Peyer's patch (tissue), 4 donors: Measurements from ENCODE around the gene PFN2. TPM values are rescaled to one million over a fixed set of nuclear protein-coding genes. Genes with fewer than 3 reads are reported as not detected.

Source experiments
- DNase-seq, 3 donors: peaks; one replicate each; pipeline ENCODE4 v3.0.0-alpha.2; 2017 to 2019
- H3K27ac ChIP-seq, 4 donors: fragments of 200-600 bp; sonication (generic); one replicate each; pipeline ENCODE4 v1.5.1; 2016 to 2019
- H3K27me3 ChIP-seq, 2 donors: fragments of 200-600 bp; sonication (generic); one replicate each; pipeline ENCODE4 v1.5.1; 2019
- H3K36me3 ChIP-seq, 3 donors: fragments of 200-600 bp; sonication (generic); one replicate each; pipeline ENCODE4 v1.5.1; 2016 to 2019
- H3K4me1 ChIP-seq, 4 donors: fragments of 200-600 bp; sonication (generic); one replicate each; pipeline ENCODE4 v1.5.1; 2016 to 2019
- H3K4me3 ChIP-seq, 4 donors: fragments of 200-600 bp; sonication (generic); 1 replicate in 3 of 4; 2 replicates in 1 of 4; pipeline ENCODE4 v1.5.1; 2016 to 2019; ENCODE audit warnings: mild to moderate bottlenecking in 1 of 4
- H3K9me3 ChIP-seq, 4 donors: fragments of 200-600 bp; sonication (generic); one replicate each; pipeline ENCODE4 v1.5.1; 2016 to 2019; ENCODE audit warnings: mild to moderate bottlenecking in 1 of 4
- POLR2A ChIP-seq, 2 donors: fragments of 450-650 bp; IDR thresholded peaks; one replicate each; pipeline ENCODE4 v1.5.1; 2017; ENCODE audit warnings: antibody characterized with exemption in 2 of 2, mild to moderate bottlenecking in 2 of 2, moderate library complexity in 2 of 2
- total RNA-seq, 4 donors: library from RNA; depleted of rRNA; stranded (reverse); fragments of >200 nt; gene quantifications; one replicate each; pipeline ENCODE4 v1.1.0, GENCODE V29; 2016
- TF ChIP-seq, protein P1 (sequence below), 6 experiments: fragments of 450-650 bp in 4 of 6; fragments of 200-600 bp in 2 of 6; sonication (generic) in 1 of 6; IDR thresholded peaks; one replicate each; pipeline ENCODE4 v1.5.1; 2017 to 2019; ENCODE audit warnings: antibody characterized with exemption in 6 of 6, mild to moderate bottlenecking in 3 of 6, moderate library complexity in 1 of 6

Gene PFN2
- total RNA-seq, 4 donors from 2014 or later, result 39.6 to 69.6 (median 60.9) TPM

GRCh38 chr3:150005243-150006112 is 34.8 kb upstream of the PFN2 start:
- H3K27ac ChIP-seq, result no peak overlapping the region

DNA sequence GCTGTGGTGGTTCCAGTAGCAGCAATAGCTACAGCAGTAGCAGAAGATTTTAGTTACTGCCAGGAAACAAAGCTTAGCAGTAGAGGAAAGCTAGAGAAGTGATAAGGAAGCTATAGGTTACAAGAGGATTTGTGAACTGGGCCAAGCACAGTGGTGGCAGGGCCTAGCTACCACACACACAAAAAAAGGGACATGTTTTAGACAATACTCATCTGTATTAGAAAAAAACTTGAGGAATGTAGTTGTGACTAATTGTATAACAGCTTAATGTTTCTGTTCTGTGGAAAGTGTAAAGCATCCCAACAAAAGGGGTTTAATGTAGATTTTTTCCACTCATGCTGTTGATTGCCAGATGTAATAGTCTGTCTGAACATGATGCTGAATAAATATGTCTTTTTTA is 29.9 kb upstream of the PFN2 start:
- H3K9me3 ChIP-seq, result no peaks in the 10 kb centered on the region
- H3K4me1 ChIP-seq, result no peaks in the 10 kb centered on the region
- H3K27me3 ChIP-seq, result no peaks in the 10 kb centered on the region
- no peak for TF ChIP-seq POLR2A (IDR thresholded peaks at IDR 0.05)
- TF ChIP-seq, protein P1, sequence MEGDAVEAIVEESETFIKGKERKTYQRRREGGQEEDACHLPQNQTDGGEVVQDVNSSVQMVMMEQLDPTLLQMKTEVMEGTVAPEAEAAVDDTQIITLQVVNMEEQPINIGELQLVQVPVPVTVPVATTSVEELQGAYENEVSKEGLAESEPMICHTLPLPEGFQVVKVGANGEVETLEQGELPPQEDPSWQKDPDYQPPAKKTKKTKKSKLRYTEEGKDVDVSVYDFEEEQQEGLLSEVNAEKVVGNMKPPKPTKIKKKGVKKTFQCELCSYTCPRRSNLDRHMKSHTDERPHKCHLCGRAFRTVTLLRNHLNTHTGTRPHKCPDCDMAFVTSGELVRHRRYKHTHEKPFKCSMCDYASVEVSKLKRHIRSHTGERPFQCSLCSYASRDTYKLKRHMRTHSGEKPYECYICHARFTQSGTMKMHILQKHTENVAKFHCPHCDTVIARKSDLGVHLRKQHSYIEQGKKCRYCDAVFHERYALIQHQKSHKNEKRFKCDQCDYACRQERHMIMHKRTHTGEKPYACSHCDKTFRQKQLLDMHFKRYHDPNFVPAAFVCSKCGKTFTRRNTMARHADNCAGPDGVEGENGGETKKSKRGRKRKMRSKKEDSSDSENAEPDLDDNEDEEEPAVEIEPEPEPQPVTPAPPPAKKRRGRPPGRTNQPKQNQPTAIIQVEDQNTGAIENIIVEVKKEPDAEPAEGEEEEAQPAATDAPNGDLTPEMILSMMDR (IDR thresholded peaks at IDR 0.05), result no peak
- no peaks in the 10 kb centered on the region for H3K36me3 ChIP-seq
- no peak overlapping the region for H3K4me3 ChIP-seq
- DNase-seq, result no peak
- H3K27ac ChIP-seq, result no peak overlapping the region

More at GRCh38 chr3:150005243-150006112, 34.8 kb upstream of the PFN2 start:
- no peak overlapping the region for H3K4me3 ChIP-seq
- H3K36me3 ChIP-seq, result no peaks in the 10 kb centered on the region
- DNase-seq, result no peak
- H3K9me3 ChIP-seq, result no peaks in the 10 kb centered on the region
- H3K27me3 ChIP-seq, result no peaks in the 10 kb centered on the region
- H3K4me1 ChIP-seq, result no peaks in the 10 kb centered on the region
- TF ChIP-seq, protein P1 (IDR thresholded peaks at IDR 0.05), result no peak
- TF ChIP-seq POLR2A (IDR thresholded peaks at IDR 0.05), result no peak

- no peak for TF ChIP-seq POLR2A (IDR thresholded peaks at IDR 0.05)
- TF ChIP-seq, protein P1 (IDR thresholded peaks at IDR 0.05), result no peak
- Histone ChIP-seq H3K27me3 (no peaks in the 10 kb centered on the region), H3K4me3 (no peak overlapping the region), H3K4me1 (no peaks in the 10 kb centered on the region), H3K36me3 (no peaks in the 10 kb centered on the region), H3K9me3 (peaks cover 0 to 5% (median 0%) of the 10 kb centered on the region in 4 donors), H3K27ac (no peak overlapping the region)
- DNase-seq, result no peak
These were observed 28.7 kb upstream of the PFN2 start for GRCh38 chr3:149999421-149999820.

DNA sequence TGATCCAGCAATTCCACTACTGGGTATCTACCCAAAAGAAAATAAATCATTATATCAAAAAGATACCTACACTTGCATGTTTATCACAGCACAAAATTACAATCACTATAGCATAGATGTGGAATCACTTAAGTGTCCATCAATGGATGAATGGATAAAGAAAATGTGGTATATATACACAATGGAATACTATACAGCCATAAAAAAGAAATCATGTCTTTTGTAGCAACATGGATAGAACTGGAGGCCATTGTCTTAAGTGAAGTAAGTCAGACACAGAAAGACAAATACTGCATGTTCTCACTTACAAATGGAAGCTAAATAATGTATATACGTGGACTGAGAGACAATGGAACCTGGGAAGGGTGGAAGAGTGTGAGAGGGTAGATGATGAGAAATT is 28.3 kb upstream of the PFN2 start:
- no peak for DNase-seq
- Histone ChIP-seq H3K4me3 (no peak overlapping the region), H3K36me3 (no peaks in the 10 kb centered on the region), H3K9me3 (peaks cover 0 to 8% (median 0%) of the 10 kb centered on the region in 4 donors), H3K27me3 (no peaks in the 10 kb centered on the region), H3K27ac (no peak overlapping the region), H3K4me1 (no peaks in the 10 kb centered on the region)
- TF ChIP-seq, protein P1 (IDR thresholded peaks at IDR 0.05), result no peak
- TF ChIP-seq POLR2A (IDR thresholded peaks at IDR 0.05), result no peak

DNA sequence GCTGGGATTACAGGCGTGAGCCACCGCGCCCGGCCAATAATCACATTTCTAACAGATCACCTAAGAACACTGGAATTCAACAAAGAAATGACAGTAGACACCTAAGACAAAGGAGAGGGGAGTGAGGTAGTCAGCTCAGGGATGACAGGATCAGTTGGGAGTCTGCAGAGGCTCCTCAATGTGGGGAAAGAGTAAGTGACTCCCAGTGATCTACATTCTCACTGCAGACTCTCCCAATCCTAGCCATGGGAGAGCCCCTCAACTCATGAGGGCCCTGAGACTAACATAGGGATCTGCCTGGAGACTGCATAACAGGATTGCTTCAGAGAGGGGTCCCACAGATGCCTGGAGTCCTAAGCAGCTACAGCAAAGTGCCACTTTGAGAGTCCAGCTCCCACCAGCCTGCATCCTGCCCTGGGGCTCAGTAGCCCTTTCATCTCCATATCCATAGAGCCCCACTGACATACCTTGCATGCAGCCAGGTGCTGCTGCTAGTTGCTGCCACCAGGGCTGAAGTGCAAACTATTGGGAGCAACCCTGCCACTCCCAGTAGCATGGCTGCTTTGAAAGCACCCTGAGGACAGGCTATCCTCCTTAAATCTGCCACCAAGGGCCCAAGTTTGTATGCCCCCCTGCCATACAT is 21.8 kb upstream of the PFN2 start:
- Histone ChIP-seq H3K4me1 (no peaks in the 10 kb centered on the region), H3K27ac (no peak overlapping the region), H3K36me3 (no peaks in the 10 kb centered on the region), H3K27me3 (no peaks in the 10 kb centered on the region), H3K4me3 (no peak overlapping the region), H3K9me3 (peaks cover 0 to 13% (median 0%) of the 10 kb centered on the region in 4 donors)
- no peak for TF ChIP-seq POLR2A (IDR thresholded peaks at IDR 0.05)
- TF ChIP-seq, protein P1 (IDR thresholded peaks at IDR 0.05), result no peak
- DNase-seq, result no peak
